Myocyte (in vitro differentiated cells): ENCODE results near the gene LEP. TPM values are rescaled to one million over a fixed set of nuclear protein-coding genes. Genes with fewer than 3 reads are reported as not detected.

Experiments used
- DNase-seq: peaks from one replicate; pipeline ENCODE4 v3.0.0-alpha.2; 2012; ENCODE audit warnings: low read depth
- total RNA-seq: library from RNA; depleted of rRNA; stranded (reverse); fragments of >200 nt; gene quantifications from 2 replicates; pipeline ENCODE4 v1.2.3, GENCODE V29; 2014

LEP gene
- total RNA-seq, 1 donor from 2014 or later, result not detected

GRCh38 chr7:128244861-128245260 lies 3.8 kb downstream of the LEP start:
- no peak for DNase-seq

- peak; percentile 80 for DNase-seq
Observed at GRCh38 chr7:128247108-128247507, 6.0 kb downstream of the LEP start.

- DNase-seq, result peak; percentile 28
Observed at GRCh38 chr7:128247640-128248194, 6.6 kb downstream of the LEP start.

- DNase-seq, result no peak
Observed at GRCh38 chr7:128251337-128251736, 10.3 kb downstream of the LEP start.

GRCh38 chr7:128253701-128254100 lies 12.6 kb downstream of the LEP start:
- DNase-seq, result no peak

- no peak for DNase-seq
Observed at GRCh38 chr7:128254470-128254869, 13.4 kb downstream of the LEP start.

- no peak for DNase-seq
Observed at GRCh38 chr7:128255271-128255670, 14.2 kb downstream of the LEP start.

GRCh38 chr7:128257458-128257857 lies 16.4 kb downstream of the LEP start:
- DNase-seq, result no peak

GRCh38 chr7:128259131-128260061 lies 18.3 kb downstream of the LEP start:
- DNase-seq, result peak; percentile 89

- DNase-seq, result no peak
Observed at GRCh38 chr7:128260069-128260795, 19.2 kb downstream of the LEP start.

- DNase-seq, result no peak
Observed at GRCh38 chr7:128262273-128263028, 21.4 kb downstream of the LEP start.

GRCh38 chr7:128263420-128263819 lies 22.3 kb downstream of the LEP start:
- DNase-seq, result no peak

GRCh38 chr7:128264477-128264876 lies 23.4 kb downstream of the LEP start:
- DNase-seq, result no peak

- no peak for DNase-seq
Observed at GRCh38 chr7:128265156-128265905, 24.3 kb downstream of the LEP start.

- no peak for DNase-seq
Observed at GRCh38 chr7:128265906-128266300, 24.8 kb downstream of the LEP start.

- DNase-seq, result no peak
Observed at GRCh38 chr7:128266529-128266882, 25.4 kb downstream of the LEP start.

- DNase-seq, result peak; percentile 90
Observed at GRCh38 chr7:128266883-128267594, 26.0 kb downstream of the LEP start.

- DNase-seq, result no peak
Observed at GRCh38 chr7:128267595-128267924, 26.5 kb downstream of the LEP start.

GRCh38 chr7:128268233-128268632 lies 27.2 kb downstream of the LEP start:
- DNase-seq, result no peak

GRCh38 chr7:128270826-128271272 lies 29.8 kb downstream of the LEP start:
- no peak for DNase-seq
